GM12891 (cell line): ENCODE results near the gene CHAC1.
"Not testable (repeated sequence)": the region's sequence is repeated elsewhere in the genome, so short reads cannot be mapped to it uniquely, and the experiment has no call there.

ENCODE experiments used
- POLR2A ChIP-seq: IDR thresholded peaks from 2 replicates; pipeline ENCODE4 v1.6.1; 2011; ENCODE audit warnings: low read depth, low read length, control low read depth
- TAF1 ChIP-seq: IDR thresholded peaks from 2 replicates; pipeline ENCODE4 v1.6.1; 2011; ENCODE audit warnings: low read depth, low read length, control low read depth

- not testable (repeated sequence) for TF ChIP-seq TAF1, POLR2A
These were observed 8.5 kb downstream of the CHAC1 start for GRCh38 chr15:40961740-40962139.
